HG02973 (cell line): ENCODE data around the gene TCF12.
"Not testable (repeated sequence)": the region's sequence is repeated elsewhere in the genome, so short reads cannot be mapped to it uniquely, and the experiment has no call there.

Source experiments
- ATAC-seq: cut with Tn5 transposase; IDR thresholded peaks from one replicate; pipeline ENCODE4 v1.9.1; 2021; ENCODE audit warnings: moderate library complexity; ENCODE audit not compliant: unreplicated experiment

The TCF12 gene

GRCh38 chr15:57086857-57087427 lies 168.5 kb downstream of the TCF12 start:
- no peak for ATAC-seq

GRCh38 chr15:57089815-57090495 lies 171.5 kb downstream of the TCF12 start:
- ATAC-seq: no peak

DNA sequence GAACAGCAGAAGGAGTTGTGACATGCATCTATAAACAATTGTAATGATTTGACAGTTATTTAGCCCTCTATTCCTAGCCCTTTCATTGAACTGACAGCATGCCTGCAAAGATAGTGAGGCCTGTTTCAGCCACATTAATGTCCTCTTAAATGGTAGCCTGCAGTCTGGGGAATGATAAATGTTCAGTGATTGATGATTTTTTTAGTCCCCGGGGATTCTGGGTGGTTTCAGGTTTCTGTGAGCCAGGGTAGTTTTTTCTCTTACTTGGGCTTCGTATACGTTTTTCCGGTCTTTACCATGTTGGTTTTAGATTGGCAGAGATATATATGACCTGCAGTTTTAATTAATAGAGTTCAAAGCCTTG lies 172.0 kb downstream of the TCF12 start:
- no peak for ATAC-seq

DNA sequence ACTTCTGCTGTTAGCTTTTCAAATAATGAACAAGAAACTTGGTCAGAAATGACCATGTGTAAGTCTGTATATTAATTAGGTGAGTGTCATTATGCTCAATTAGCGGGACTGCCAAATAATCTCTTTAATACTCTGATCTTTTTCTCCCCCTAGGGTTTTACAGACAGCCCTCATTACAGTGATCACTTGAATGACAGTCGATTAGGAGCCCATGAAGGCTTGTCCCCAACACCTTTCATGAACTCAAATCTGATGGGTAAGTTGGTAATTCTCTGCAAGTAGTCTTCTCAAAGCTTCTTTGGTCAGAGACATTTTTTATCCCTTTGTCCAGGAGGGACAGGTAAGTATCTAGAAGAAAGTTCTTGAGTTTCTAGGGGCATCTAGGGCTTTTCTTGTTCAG lies 173.2 kb downstream of the TCF12 start:
- no peak for ATAC-seq

DNA sequence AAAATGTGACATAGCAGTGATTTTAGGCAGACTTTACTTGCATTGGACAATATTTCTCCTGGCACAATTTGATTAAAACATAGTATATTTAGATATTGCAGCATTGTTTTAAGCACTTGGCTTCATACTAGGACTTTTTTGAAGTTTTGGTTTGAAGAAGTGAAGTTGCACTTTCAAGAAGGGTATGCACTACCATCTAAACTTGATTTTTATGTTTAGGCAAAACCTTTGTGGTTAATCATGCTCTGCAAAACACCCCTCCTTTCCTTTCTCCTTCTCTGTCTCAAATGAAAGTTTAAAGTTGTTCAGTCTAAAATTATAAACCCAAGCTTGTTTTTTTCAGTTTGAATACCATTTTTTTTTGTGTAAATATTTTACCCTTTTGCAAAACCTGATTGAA lies 173.8 kb downstream of the TCF12 start:
- no peak for ATAC-seq

DNA sequence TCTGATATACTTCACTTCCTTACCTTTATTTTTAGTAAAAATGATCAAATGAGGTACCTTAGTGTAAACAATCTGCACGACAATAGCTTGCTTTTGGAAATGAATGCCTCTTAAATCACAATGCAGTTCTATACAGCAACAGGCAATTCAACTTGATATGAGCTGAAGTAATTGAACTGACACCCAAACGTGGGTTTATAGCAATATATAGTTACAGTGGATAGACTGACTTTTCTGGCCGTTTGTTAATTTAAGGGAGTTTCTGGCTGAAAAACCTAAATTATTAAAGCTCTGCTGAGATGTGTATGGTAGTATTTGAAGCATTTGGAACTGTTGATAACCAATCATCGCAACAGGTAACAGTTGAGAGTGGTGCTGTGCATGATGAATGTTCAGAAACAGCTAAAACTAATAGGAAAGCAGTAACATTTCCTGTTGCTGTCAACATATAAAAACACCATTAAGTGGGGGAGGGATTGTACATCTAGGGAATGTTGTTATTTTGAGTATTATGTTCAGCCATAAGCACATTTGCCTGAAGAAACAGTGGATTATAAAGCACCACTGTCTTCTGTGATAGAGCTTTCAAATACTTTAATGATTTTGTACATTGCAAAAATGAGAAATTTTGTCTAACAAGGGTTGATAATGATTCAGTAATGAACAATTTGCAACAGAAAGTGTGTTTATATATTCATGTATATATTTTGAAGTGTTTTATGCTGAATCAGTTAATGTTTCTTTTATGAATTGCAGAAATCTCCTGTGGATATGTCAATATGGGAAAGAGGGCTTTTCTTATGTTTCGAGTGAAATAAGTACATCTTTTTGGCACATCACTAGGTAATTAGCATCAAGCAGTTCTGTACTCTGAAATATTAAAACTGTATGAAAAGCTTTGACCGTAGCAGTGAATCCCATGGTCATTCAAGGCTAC lies 176.1 kb downstream of the TCF12 start:
- ATAC-seq: no peak

DNA sequence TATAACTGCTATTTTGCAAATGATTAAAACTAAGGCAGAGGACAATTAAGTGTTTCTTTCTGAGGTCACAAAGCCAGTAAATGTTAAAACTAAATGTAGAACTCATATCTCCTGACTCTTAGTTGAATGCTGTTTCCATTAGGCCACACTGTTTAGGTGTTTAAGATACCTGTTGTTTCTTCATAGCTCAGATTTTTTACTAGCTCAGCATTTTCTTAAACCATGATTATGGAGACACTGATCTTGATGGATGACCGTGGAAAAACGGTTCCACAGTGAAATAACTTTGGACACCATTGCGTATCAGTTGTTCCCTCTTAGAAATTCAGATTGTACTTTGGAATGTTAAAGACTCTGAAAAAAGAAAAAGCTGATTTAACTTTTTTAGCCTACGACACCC lies 177.5 kb downstream of the TCF12 start:
- ATAC-seq: no peak

- no peak for ATAC-seq
These were observed 178.8 kb downstream of the TCF12 start for GRCh38 chr15:57097246-57097645.

DNA sequence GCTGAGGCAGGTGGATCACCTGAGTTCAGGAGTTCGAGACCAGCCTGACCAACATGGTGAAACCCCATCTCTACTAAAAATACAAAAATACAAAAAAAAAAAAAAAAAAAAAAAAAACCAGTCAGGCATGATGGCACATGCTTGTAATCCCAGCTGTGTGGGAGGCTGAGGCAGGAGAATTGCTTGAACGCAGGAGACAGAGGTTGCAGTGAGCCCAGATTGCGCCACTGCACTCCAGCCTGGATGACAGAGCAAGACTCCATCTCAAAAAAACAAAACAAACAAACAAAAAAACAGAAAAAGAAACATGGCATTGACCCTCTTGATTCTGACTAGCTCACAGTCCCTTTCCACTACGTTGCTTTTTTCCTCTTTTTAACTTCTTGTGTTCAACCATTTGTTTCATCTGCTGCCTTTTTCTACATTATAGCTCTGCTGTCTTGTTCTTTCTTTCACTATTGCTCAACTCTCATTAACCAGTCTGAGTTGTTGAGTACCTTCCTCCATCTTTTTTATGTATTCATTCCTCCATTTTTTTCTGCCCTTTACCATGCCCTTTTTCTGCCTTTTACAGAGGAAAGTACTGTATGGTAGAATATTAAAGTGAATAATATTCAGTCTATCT lies 179.6 kb downstream of the TCF12 start:
- not testable (repeated sequence) for ATAC-seq

DNA sequence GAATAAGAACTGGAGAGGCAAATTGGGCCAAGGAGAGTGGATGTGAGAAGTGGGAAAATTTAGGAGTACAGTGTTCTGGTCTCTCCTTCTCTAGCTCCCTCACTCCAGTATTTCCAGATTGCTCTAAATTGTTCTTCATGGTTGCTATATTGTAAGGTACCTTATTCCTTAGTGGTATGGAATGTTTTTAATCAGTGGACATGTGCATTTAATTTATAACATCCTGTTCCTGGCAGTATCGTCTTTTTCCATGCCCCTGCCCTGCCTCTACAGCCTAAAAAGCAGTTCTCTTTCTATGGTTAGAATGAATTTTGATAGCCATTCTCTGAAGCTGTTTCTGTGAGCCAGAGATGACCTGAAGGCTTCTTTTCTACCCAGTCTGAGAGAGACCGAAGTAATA lies 180.5 kb downstream of the TCF12 start:
- no peak for ATAC-seq

GRCh38 chr15:57100136-57100539 lies 181.7 kb downstream of the TCF12 start:
- ATAC-seq: no peak

GRCh38 chr15:57102858-57103257 lies 184.4 kb downstream of the TCF12 start:
- no peak for ATAC-seq

DNA sequence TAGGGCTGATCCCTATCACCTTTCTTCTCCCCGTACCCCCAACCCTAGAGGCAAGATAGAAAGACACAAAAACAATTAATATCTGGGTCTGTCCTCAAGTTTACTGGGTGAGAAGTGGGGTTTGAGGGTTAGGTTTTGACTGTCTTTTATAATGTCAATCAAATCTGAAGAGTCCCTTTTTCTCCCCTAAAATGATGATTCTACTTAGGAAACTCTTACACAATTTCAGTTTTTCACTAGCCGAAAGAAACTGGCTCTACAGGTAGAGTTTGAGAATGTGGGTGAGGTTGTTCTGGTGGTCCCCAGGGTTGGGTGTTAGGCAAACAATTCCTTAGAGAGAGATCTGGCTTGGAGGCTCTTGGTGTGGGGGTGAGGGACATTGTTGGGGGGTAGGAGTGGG lies 189.9 kb downstream of the TCF12 start:
- no peak for ATAC-seq

DNA sequence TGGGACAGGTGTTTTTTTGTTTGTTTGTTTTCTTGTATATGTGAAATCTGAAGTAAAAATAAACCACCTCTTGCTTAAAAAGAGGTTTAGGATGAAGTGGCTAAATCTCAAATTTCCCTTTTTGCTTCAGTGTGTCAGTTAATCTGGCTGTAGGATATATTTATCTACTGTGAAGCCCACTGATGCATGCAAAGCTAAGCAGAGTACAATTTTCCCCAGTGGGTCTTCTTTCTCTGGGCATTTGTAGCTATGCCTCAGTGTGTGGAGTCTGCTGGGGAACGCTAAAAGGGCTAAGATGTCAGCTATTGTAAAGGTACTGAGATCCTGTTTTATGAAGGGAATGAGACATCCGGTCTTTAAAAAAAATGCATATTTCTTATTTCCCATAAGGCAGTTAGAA lies 190.6 kb downstream of the TCF12 start:
- no peak for ATAC-seq

GRCh38 chr15:57111002-57111401 lies 192.6 kb downstream of the TCF12 start:
- ATAC-seq: no peak

- no peak for ATAC-seq
These were observed 193.7 kb downstream of the TCF12 start for GRCh38 chr15:57112178-57112577.

DNA sequence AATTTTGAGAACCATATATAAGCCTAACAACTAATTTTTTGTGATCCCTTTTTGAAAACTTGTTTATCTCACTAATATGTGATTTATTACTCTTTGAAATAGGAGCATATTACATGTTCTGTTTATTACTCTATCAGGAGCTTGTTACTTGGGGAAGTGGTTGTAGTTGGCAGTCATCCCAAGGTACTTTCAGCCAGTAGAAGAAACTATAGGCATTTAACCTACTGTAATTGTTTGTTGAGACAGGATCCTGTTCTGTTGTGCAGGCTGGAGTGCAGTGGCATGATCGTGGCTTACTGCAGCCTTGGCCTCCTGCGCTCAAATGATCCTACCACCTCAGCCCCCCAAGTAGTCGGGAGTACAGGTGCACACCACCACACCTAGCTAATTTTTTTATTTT lies 195.6 kb downstream of the TCF12 start:
- no peak for ATAC-seq

DNA sequence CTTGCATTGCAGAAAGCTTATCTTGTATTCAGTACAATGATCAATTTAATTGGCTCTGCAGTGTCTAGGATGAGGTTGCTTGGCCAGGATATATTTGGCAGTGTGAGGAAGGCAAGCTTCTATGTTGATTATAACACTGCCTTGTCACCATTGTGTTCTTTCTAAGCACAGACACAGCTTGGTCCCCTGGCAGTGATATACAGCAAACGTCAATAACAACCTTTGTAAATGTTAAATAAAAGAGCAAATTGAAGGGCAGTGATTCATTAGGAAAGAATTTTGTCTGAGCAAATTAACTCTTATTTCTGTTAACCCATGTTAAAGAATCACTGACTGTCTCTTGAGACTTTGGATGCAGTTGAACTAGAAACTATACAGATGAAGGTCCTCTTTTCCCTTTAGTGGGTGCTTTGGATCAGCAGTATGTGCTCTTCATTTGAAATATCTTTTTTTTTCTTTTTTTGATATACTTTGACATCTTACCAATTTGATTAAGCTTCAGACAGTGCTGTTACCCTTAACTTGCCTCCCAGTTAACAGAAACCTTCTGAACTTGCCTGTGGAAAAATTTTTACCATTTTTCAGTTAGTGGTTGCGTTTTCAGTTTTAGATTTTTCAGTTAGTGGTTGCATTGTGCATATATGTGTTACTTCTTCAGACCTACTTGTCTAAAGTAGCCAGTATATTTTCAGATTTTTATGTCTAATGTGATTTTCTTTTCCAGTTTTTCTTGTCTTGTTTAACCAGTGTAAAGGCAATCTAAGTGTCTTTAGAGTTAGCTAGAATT lies 199.8 kb downstream of the TCF12 start:
- no peak for ATAC-seq

GRCh38 chr15:57122080-57122840 lies 203.8 kb downstream of the TCF12 start:
- no peak for ATAC-seq

DNA sequence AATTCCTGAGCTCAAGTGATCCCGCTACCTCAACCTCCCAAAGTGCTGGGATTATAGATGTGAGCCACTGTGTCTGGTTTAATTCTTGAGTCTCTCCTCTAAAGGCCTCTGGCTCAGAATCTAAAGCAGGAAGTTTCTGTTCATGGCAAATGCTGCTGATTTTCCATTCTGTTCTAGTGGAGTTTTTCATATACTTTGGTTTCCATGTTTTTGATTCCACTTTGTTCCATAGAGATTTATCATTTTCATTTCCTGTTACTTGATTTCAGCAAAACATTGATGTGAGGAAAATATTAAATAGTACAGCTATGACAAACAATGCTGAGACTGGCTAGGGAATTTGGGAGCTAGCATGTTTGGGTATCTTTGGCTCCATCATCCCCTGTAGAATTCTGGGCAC lies 205.6 kb downstream of the TCF12 start:
- ATAC-seq: no peak
